Measurements from ENCODE around the gene EMC6.
A peak's percentile ranks its signal among the peaks of the same experiment; 100 is the strongest.

EMC6 gene

GRCh38 chr17:3668279-3669084 is at the start of gene EMC6, which contains the start of gene TAX1BP3:
Gene EMC6, plus strand, starts transcription at chr17:3668812. Its CDS starts 335 bp downstream, at chr17:3669147.
Gene TAX1BP3, minus strand, starts transcription at chr17:3668578. Its CDS starts 52 bp downstream, at chr17:3668526.
- DNase-seq: peak; percentile 97

GRCh38 chr17:3621146-3621720 is 47.4 kb upstream of the EMC6 start:
- no peak for DNase-seq

DNA sequence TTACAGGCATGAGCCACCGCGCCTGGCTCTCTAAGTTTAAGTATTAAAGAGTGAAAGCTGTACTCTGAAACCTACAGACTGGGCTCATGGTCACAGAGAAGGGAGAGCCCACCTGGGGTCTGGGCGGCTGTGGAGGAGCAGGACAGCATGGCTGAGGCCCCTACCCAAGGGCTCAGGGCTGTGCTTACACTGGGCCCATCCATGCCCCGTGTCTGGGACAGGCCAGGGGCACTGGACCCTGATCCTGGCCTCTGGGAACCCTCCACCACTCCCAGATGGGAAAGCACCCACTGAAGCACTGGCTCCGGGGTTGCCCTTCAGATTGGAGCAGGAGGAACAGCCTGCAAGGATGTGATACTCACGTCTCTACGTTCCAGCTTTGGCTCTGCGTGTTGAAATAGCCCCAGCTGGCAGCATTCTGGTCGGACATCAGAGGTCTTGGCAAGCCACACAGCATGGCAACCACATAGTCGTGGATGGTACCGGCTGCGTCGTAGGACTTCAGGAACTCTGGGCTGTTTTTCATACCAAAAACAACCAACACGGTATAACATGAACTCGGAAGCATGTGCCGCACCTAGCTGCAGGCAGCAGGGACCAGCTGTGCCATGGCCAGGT is 45.5 kb upstream of the EMC6 start:
- no peak for DNase-seq

DNA sequence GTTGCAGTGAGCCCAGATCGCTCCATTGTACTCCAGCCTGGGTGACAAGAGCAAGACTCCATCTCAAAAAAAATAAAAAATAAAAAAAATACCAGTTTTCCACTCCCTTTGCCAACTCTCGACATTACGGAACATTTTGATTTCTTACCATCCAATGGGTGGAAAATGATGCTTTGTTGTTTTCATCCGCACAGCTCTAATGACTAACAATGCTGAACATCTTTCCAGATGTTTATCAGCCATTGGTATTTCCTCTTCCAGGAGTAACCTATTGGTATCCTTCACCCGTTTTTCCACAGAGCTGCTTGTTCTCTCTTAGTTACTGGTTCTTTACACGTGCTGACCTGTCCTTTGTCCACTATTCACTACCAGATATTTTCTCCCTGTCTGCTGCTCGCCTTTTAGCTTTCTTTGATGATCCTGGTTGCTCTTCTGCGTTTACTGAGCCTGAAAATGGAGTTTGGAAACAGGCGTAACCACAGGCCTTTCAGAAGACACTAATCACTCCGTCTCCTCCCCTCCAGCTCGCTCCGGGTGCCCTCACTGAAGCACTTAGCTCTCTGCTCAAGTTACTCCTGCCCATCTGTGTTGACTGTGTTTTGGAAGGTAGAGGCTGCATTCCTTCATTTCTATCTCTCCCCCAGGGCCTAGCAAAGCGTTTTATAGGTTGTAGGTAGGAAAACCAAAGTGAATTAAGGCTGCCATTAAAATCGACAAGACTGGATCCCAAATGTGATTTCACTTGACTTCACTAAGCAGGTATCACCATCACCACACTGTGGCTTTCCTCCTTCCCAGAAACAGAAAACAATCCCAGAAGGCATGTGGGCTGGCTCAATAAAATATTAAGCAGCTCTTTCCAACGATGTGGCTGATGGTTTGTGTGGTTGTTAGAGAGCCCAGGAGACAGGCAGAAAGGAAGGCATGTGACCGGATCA is 41.5 kb upstream of the EMC6 start:
- no peak for DNase-seq

DNA sequence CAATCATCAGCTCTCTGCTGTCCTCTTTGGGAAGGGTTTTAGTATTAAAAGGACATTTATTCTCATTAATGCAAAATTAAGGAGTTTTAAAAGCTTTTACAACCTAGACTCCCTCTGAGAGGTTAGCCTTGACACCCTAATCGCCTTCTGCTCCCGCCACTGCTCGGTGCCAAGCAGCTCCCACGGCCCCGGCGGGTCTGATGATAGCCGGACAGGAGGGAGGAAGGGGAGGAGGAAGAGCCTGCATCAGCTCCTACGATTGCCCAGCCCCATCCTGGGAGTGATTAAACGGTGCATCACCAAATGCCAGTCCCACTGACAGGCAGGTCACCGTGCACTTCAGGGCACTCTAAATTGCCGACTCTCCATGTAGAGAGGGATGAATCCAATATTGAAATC is 40.8 kb upstream of the EMC6 start:
- no peak for DNase-seq

GRCh38 chr17:3630781-3631180 is 37.8 kb upstream of the EMC6 start:
- DNase-seq: no peak

DNA sequence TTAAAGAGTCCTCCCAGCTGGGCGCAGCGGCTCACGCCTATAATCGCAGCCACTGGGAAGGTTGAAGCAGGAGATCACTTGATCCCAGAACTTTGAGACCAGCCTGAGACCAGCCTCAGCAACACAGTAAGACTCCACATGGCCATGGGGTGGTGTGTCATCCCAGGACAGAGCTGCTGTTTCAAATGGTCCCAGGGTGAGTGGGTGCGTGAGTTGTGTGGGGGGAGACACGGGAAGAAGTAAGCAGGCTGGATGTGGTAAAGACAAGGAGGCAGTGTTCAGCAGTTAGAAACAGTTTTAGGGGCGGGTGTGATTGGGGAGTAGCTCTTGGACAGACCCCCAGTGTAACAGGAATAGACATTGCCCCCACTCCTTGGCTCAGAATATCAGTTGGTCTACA is 36.3 kb upstream of the EMC6 start:
- DNase-seq: no peak

DNA sequence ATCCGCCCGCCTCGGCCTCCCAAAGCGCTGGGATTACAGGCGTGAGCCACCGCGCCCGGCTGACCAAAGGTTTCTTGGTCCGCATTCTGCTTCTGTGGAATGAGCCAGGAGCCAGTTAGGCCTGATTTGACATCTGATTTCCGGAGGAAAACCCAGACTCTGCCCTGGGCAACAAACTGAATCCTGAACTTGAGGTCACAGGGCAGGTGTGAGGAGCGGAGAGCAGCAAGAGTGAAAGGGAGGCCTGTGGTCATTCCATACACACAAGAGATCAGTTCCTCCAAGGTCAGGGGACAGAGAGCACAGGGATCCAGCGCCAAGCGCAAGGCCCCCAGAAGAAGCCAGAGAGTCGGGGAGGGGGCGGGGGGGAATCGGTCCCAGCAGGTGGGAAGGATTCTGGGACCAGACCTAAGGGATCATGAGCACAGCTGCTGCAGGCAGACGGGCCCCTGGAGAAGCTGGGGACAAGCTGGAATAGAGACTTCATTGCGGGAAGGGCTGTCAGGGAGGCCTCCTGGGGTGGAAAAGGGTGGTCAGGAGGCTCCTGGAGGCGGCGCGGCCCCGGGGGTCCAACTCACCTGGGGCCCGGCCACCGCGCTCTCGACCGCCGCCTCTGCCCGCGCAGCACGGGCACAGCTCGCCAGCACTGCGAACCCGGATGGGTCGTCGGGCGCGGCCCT is 33.0 kb upstream of the EMC6 start:
- DNase-seq: no peak

- DNase-seq: peak; percentile 95
Observed at GRCh38 chr17:3636154-3636907, 32.3 kb upstream of the EMC6 start, which contains the start of the genes CTNS and SHPK. Gene CTNS, plus strand, starts transcription at chr17:3636760. Its CDS starts 3,447 bp downstream, at chr17:3640207. Gene SHPK, minus strand, starts transcription at chr17:3636250. Its CDS starts 31 bp downstream, at chr17:3636219.

DNA sequence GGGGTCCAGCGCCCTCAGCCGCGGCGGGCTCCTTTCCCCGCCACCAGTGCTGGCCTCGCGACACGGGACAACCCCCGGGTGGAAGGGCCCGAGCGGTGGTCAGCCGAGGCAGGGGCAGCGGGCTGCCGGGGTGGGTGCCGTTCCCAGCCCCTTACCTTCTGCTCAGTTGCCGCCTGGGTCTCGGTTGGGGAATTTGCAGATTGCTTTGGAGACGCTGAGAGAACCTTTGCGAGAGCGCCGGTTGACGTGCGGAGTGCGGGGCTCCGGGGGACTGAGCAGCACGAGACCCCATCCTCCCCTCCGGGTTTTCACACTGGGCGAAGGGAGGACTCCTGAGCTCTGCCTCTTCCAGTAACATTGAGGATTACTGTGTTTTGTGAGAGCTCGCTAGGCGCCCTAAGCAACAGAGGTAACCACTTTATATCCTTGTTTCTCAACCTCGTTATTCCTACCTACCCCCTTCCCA is 31.7 kb upstream of the EMC6 start:
- DNase-seq: no peak

- peak; percentile 25 for DNase-seq
Observed at GRCh38 chr17:3639981-3640596, 28.5 kb upstream of the EMC6 start.

- no peak for DNase-seq
Observed at GRCh38 chr17:3641014-3641413, 27.6 kb upstream of the EMC6 start.

- no peak for DNase-seq
Observed at GRCh38 chr17:3641717-3642486, 26.7 kb upstream of the EMC6 start.

DNA sequence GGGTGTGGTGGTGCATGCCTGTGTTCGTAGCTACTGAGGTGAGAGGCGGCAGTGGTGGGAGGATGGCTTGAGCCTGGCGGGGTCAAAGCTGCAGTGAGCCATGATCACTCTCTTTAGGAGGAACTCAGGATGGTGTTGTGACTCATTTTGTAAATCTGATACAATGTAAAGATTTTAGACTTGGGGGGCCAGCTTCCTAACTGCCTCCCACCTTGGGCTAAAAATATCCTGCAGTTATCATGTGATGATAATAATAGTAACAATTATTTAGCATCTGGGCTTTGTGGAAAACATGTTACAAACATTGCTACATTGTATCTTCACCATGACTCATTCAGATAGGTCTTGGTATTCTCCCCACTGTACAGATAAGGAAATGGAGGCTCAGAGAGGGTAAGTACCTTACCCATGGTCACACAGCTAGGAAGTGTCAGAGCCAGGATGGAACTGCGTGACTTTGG is 24.7 kb upstream of the EMC6 start:
- DNase-seq: no peak

DNA sequence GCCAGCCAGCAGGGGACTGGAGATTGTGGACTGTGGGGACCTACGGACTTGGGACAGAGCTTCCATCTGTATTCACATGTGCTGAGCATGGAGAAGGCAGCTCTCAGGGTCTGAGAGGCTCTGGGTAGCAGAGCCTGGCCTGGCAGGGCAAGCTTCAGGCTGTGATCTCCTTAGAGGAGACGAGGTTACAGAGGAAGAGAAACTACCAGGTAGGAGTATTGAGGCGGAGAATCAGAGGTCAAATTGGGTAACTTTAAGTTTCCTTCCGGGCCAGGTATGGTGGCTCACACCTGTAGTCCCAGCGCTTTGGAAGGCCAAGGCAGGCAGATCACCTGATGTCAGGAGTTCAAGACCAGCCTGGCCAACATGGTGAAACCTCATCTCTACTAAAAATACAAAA is 23.3 kb upstream of the EMC6 start:
- no peak for DNase-seq

- DNase-seq: no peak
Observed at GRCh38 chr17:3647251-3647650, 21.4 kb upstream of the EMC6 start.

DNA sequence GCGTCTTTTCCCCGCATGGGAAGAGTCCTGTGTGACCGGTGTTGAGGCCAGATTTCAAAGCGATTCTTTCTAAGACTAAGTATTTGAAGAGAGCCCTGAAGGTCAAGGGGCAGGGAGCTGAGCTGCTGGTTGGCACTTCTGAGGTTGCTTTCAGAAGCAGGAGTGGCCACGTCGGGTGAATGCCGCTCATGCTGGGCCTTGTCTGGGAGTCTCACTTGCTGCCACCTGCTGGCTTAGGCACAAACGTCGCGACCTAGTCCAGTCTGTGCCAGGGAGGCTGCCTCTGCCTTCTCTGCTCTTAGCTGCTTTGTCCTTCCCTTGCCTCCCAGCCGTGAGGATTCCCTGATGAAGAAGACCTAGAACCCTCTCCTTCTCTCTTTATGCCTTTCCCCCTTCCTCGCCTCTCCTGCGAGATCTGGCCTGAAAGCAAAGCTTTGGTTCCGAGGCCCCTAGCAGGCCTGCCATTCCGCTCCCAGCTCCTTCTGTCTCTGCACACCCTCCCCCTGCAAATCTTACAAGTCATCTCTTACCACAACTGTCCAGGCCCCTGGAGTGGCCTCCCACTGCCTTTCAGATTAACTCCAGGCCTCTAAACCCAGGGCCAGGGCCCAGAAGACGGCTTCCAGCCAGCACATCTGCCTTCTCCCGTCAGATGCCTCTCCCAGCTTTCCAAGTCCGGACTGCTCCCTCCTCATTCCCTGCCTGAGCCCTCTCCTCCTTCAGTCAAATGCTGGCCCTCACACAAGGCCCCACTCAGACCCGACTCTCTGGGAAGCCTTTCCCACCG is 20.6 kb upstream of the EMC6 start:
- peak; percentile 43 for DNase-seq

DNA sequence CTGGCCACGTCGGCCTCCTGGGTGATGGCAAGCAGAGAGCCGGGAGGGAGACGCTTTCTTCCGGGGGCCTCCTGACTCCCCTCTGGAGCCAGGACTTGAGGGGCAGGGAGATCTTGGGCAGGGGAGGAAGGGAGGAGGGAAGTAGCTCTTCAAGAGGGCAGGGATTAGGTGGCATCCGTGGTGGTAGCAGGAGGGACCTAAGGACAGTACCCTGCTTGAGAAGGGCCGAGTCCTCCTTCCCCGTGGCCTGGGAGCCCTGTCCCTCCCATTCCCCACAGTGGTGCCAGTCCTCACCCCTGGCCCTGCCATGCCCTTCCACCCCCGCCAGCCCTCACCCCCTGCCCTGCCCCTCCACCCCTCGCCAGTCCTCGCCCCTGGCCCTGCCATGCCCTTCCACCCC is 12.8 kb upstream of the EMC6 start:
- DNase-seq: no peak

DNA sequence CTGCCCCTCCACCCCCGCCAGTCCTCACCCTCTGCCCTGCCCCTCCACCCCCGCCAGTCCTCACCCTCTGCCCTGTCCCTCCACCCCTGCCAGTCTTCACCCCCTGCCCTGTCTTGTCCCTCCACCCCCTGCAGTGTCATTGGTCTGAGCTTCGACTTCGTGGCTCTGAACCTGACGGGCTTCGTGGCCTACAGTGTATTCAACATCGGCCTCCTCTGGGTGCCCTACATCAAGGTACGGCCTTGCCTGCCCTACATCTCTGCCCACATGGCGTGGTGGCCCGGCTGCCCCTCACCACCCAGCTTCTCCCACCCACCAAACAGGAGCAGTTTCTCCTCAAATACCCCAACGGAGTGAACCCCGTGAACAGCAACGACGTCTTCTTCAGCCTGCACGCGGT is 12.3 kb upstream of the EMC6 start:
- DNase-seq: no peak

Data from CD4-positive, alpha-beta T cell treated with Interleukin-15 for 1 hour (primary cell).